Lung (tissue), 16 donors: ENCODE measurements around the gene KLHL24. TPM values are rescaled to one million over a fixed set of nuclear protein-coding genes. Genes with fewer than 3 reads are reported as not detected.

Source experiments
- ATAC-seq: fragments of 200-7000 bp; cut with Tn5 transposase; one replicate; pipeline ENCODE4 v1.9.1; 2020; ENCODE audit warnings: moderate number of reproducible peaks; ENCODE audit not compliant: insufficient read depth, low FRiP score
- DNase-seq, 3 donors: peaks; one replicate each; pipeline ENCODE4 v3.0.0-alpha.2; 2013 to 2017
- H3K27ac ChIP-seq, 2 donors: one replicate each; pipeline ENCODE4 v1.5.1; 2013; ENCODE audit warnings: mild to moderate bottlenecking in 2 of 2, moderate library complexity in 2 of 2, control low read depth in 1 of 2, inconsistent platforms in 1 of 2, low read depth in 1 of 2, low read length in 1 of 2
- H3K27me3 ChIP-seq, 3 donors: one replicate each; pipeline ENCODE4 v1.5.1; 2013; ENCODE audit warnings: low read length in 2 of 3; ENCODE audit not compliant: control insufficient read depth in 3 of 3, insufficient read depth in 3 of 3
- H3K36me3 ChIP-seq, 4 donors: one replicate each; pipeline ENCODE4 v1.5.1; 2013; ENCODE audit warnings: low read length in 4 of 4, mild to moderate bottlenecking in 1 of 4, moderate library complexity in 1 of 4; ENCODE audit not compliant: control insufficient read depth in 4 of 4, insufficient read depth in 4 of 4
- H3K4me1 ChIP-seq, 5 donors: one replicate each; pipeline ENCODE4 v1.5.1; 2013; ENCODE audit warnings: low read length in 5 of 5, mild to moderate bottlenecking in 2 of 5, moderate library complexity in 1 of 5; ENCODE audit not compliant: control insufficient read depth in 5 of 5, insufficient read depth in 5 of 5
- H3K4me3 ChIP-seq: one replicate; pipeline ENCODE4 v1.5.1; 2013; ENCODE audit warnings: mild to moderate bottlenecking, control low read depth, moderate library complexity
- H3K9ac ChIP-seq, 2 donors: one replicate each; pipeline ENCODE4 v1.5.1; 2013; ENCODE audit warnings: low read length in 2 of 2, control low read depth in 1 of 2; ENCODE audit not compliant: insufficient read depth in 1 of 2
- H3K9me3 ChIP-seq, 4 donors: one replicate each; pipeline ENCODE4 v1.5.1; 2013; ENCODE audit warnings: low read length in 3 of 4, mild to moderate bottlenecking in 1 of 4, moderate library complexity in 1 of 4; ENCODE audit not compliant: control insufficient read depth in 4 of 4, insufficient read depth in 3 of 4
- WGBS, 2 donors: extraction: QIAGEN DNeasy Blood & Tissue Kit; methylation state at CpG; one replicate each; pipeline ENCODE4 v1.1.7; 2013; 5-methylcytosine and 5-hydroxymethylcytosine counted together
- long read RNA-seq, 5 donors: transcript quantifications; one replicate each; lab custom pipeline, GENCODE V29; 2026
- polyA plus RNA-seq, 2 donors: library from polyadenylated mRNA; stranded (reverse); fragments of 200-250 nt; gene quantifications; one replicate each; pipeline ENCODE4 v1.2.1, GENCODE V29; 2013
- total RNA-seq, 2 donors: library from RNA; depleted of rRNA in 1 of 2; stranded (reverse); fragments of >200 nt in 1 of 2; gene quantifications; one replicate each; pipeline ENCODE4 v1.2.1, GENCODE V29; 2014 to 2021
- TF ChIP-seq, protein P1 (sequence below): IDR thresholded peaks from 2 replicates; pipeline ENCODE4 v1.5.1; 2012; ENCODE audit warnings: mild to moderate bottlenecking; ENCODE audit errors: control extremely low read depth, extremely low read depth
- donor health status: control.
- donor health status: control.
- donor health status: Bipolar disorder and iron deficiency.
- donor health status: healthy.
- donor health status: DM: yes; HTN: yes; CAD: no.

The KLHL24 gene, protein sequence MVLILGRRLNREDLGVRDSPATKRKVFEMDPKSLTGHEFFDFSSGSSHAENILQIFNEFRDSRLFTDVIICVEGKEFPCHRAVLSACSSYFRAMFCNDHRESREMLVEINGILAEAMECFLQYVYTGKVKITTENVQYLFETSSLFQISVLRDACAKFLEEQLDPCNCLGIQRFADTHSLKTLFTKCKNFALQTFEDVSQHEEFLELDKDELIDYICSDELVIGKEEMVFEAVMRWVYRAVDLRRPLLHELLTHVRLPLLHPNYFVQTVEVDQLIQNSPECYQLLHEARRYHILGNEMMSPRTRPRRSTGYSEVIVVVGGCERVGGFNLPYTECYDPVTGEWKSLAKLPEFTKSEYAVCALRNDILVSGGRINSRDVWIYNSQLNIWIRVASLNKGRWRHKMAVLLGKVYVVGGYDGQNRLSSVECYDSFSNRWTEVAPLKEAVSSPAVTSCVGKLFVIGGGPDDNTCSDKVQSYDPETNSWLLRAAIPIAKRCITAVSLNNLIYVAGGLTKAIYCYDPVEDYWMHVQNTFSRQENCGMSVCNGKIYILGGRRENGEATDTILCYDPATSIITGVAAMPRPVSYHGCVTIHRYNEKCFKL
- 100 to 1,000 TPM in 1 of 2 donors, 10 to 100 TPM in 1; 58.1 to 352 TPM for total RNA-seq
- 10 to 100 TPM; 14.3 to 17.6 TPM for polyA plus RNA-seq
- long read RNA-seq, donor 1, full-length matches to known transcripts: 5 of 11 reads
- long read RNA-seq, donor 1, partial matches to known transcripts: 6 of 11 reads
- long read RNA-seq, donor 1, other reads (novel, unspliced or antisense): 0 of 11 reads
- long read RNA-seq, donor 2, partial matches to known transcripts: 0 of 2 reads
- long read RNA-seq, donor 2, other reads (novel, unspliced or antisense): 0 of 2 reads
- long read RNA-seq, donor 3, partial matches to known transcripts: 5 of 13 reads
- long read RNA-seq, donor 3, other reads (novel, unspliced or antisense): 0 of 13 reads
- long read RNA-seq, donor 4, partial matches to known transcripts: 0 of 2 reads
- long read RNA-seq, donor 4, other reads (novel, unspliced or antisense): 0 of 2 reads
- long read RNA-seq, donor 5, transcript KLHL24-204 (3 exons, 603 nt): major isoform, 6 of 13 reads
- long read RNA-seq, donor 5, partial matches to known transcripts: 0 of 13 reads
- long read RNA-seq, donor 5, other reads (novel, unspliced or antisense): 0 of 13 reads

DNA sequence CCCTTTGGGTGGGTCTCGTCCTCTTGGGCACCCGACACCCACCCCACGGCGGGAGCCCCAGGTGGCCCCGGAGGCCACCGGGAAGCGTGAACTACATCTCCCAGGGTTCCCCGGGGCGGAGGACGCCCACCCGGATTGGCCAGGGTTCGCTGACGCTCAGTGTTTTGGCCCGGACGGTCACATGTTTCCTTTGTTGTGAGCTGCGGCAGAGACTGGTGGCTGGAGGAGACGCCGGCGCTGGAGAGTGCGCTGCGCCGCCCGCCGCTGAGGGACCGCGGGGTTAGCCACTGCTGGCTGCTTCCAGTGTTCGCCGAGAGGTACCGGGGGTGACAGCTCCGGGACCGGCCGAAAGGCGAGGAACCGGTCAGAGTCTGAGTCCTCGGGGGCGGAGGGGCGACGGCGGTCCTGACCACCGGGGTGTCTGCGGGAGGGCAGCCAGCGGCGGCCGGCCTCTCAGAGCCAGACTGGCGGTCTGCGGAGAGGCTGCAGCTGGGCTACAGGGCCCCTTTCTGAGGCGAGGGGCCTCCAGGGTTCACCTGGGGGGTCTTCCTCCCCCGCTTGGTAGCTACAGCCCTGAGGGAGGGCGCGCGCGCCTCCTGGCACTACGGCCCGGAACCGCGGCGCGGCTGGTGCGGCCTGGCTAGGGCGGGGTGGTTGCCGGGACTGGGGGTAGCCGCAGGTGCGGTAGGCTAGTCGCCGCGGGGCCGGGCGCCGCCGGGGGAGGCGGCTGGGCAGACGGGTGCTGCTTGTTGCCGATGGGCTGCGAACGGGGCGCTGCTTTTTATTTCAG lies at the start of gene KLHL24:
Gene KLHL24 (plus strand): TSS at position 193 of the 790 bp plus-strand sequence. CDS start 14,734 bp downstream, outside the sequence.
- DNase-seq (peak; percentile 96 to 98 (median 97)), ATAC-seq (peak; percentile 91)
- Histone ChIP-seq H3K27ac (peak within 1 kb of the TSS; percentile 97 to 99), H3K36me3 (peaks cover 0 to 5% (median 0%) of the 10 kb centered on the region in 4 donors), H3K4me3 (peak within 1 kb of the TSS; percentile 98), H3K4me1 (peaks cover 0 to 21% (median 5%) of the 10 kb centered on the region in 5 donors), H3K9me3 (no peaks in the 10 kb centered on the region), H3K27me3 (no peaks in the 10 kb centered on the region), H3K9ac (peak within 1 kb of the TSS; percentile 53 to 93)
- WGBS, 2 donors: 0 to 1% methylated on average over 73 to 76 of the region's 76 CpGs
- TF ChIP-seq, protein P1, sequence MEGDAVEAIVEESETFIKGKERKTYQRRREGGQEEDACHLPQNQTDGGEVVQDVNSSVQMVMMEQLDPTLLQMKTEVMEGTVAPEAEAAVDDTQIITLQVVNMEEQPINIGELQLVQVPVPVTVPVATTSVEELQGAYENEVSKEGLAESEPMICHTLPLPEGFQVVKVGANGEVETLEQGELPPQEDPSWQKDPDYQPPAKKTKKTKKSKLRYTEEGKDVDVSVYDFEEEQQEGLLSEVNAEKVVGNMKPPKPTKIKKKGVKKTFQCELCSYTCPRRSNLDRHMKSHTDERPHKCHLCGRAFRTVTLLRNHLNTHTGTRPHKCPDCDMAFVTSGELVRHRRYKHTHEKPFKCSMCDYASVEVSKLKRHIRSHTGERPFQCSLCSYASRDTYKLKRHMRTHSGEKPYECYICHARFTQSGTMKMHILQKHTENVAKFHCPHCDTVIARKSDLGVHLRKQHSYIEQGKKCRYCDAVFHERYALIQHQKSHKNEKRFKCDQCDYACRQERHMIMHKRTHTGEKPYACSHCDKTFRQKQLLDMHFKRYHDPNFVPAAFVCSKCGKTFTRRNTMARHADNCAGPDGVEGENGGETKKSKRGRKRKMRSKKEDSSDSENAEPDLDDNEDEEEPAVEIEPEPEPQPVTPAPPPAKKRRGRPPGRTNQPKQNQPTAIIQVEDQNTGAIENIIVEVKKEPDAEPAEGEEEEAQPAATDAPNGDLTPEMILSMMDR: no peak

DNA sequence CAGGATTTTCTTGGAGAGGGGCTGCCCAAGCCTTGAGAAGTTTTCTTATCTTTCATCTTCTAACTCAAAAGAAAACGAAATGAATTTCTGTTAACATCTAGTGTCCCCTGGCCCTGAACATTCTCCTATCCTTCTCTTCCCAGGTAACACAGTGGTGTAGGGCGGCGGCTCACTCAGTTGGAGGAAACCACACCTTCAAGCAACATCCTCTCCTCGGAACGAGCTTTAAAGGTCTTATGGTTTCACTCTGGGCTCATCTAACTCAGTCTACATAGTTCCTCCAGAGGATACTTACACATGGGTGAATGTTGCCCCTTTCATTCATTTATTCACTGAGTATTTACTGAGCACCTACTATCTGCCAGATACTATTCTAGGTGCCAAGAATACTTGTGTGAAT lies 48.9 kb upstream of the KLHL24 start:
- Histone ChIP-seq H3K4me1 (peaks cover 6 to 29% (median 18%) of the 10 kb centered on the region in 5 donors), H3K4me3 (no peak overlapping the region), H3K9me3 (no peaks in the 10 kb centered on the region), H3K36me3 (no peaks in the 10 kb centered on the region), H3K9ac (no peak overlapping the region), H3K27me3 (no peaks in the 10 kb centered on the region), H3K27ac (no peak overlapping the region)
- 41 to 51% methylated on average over 5 of the region's 5 CpGs for WGBS, 2 donors
- ATAC-seq (no peak), DNase-seq (no peak)
- TF ChIP-seq, protein P1: no peak

DNA sequence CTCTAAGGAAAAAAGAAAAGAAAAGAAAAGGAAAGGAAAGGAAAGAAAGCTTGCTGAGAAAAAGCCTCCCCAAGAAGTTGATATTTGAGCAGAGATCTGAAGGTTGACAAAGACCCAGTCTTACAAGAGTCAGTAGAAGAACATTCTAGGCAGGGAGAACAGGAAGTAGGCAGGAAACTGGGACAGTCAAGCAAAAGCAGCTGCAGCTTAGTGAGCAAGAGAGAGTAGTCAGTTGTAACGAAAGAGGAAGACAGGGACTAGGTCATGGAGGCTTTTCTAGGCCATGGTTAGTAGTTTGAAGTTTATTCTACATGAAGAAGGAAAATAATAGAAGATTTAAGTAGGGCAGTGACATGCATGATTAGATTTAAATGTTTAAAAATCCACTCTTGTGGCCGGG lies 48.1 kb upstream of the KLHL24 start:
- WGBS, 2 donors: 46 to 64% methylated on average over 2 of the region's 2 CpGs
- H3K27ac ChIP-seq: no peak overlapping the region
- H3K4me3 ChIP-seq: no peak overlapping the region
- no peaks in the 10 kb centered on the region for H3K36me3 ChIP-seq
- H3K9ac ChIP-seq: no peak overlapping the region
- DNase-seq (peak in 1 of 3 donors; percentile 24), ATAC-seq (no peak)
- H3K27me3 ChIP-seq: no peaks in the 10 kb centered on the region
- no peaks in the 10 kb centered on the region for H3K9me3 ChIP-seq
- TF ChIP-seq, protein P1: no peak
- H3K4me1 ChIP-seq: peaks cover 6 to 29% (median 18%) of the 10 kb centered on the region in 5 donors
